ENCODE measurements around the gene TSHZ3. TPM values are rescaled to one million over a fixed set of nuclear protein-coding genes. Genes with fewer than 3 reads are reported as not detected.

Gene TSHZ3
- total and polyA plus RNA-seq, 7 donors, result 0.53 to 6.7 (median 2.2) TPM

- 26 to 50% (median 30%) methylated on average over 5 of the region's 5 CpGs for WGBS, 3 donors
- no peaks in the 10 kb centered on the region for H3K4me1 ChIP-seq
- peaks cover 0 to 1% (median 0%) of the 10 kb centered on the region in 3 donors for H3K27me3 ChIP-seq (ENCODE audit: insufficient read depth in 3 of 3, low read length in 2 of 3)
- intact Hi-C loops (cut with DNase I), result no loop called here
- no peaks in the 10 kb centered on the region for H3K36me3 ChIP-seq (ENCODE audit: insufficient read depth in 1 of 2, low read depth in 1 of 2)
- ATAC-seq (no peak), DNase-seq (no peak)
- no peak overlapping the region for H3K27ac ChIP-seq
- peaks cover 4% of the 10 kb centered on the region for H3K9me3 ChIP-seq
- TF ChIP-seq, protein P1, sequence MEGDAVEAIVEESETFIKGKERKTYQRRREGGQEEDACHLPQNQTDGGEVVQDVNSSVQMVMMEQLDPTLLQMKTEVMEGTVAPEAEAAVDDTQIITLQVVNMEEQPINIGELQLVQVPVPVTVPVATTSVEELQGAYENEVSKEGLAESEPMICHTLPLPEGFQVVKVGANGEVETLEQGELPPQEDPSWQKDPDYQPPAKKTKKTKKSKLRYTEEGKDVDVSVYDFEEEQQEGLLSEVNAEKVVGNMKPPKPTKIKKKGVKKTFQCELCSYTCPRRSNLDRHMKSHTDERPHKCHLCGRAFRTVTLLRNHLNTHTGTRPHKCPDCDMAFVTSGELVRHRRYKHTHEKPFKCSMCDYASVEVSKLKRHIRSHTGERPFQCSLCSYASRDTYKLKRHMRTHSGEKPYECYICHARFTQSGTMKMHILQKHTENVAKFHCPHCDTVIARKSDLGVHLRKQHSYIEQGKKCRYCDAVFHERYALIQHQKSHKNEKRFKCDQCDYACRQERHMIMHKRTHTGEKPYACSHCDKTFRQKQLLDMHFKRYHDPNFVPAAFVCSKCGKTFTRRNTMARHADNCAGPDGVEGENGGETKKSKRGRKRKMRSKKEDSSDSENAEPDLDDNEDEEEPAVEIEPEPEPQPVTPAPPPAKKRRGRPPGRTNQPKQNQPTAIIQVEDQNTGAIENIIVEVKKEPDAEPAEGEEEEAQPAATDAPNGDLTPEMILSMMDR (IDR thresholded peaks at IDR 0.05), result no peak
- H3K4me3 ChIP-seq, result no peak overlapping the region
These were observed 21.0 kb upstream of the TSHZ3 start for GRCh38 chr19:31370216-31370615.

DNA sequence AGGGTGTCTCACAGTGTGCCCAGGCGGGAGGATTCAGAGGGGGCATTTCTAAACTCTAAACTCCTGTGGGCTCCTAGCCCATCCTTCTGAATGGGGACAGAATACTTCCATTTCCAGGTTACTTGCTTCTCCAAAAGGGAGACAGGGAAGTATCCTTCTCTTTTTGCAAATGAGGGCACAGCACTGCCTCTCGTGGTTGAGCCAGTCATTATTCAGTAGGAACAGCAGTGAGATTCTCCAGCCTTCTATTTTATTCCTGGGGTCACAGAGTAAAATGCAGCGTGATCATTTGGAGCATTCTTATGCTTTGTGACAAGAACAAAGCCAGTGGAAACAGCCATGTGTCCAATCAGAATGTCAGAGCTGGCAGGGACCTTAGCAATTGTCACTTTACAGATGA, 15.7 kb upstream of the TSHZ3 start:
- H3K27me3 ChIP-seq (ENCODE audit: insufficient read depth in 3 of 3, low read length in 2 of 3), result peaks cover 0 to 3% (median 0%) of the 10 kb centered on the region in 3 donors
- intact Hi-C loops (cut with DNase I), result no loop called here
- no peaks in the 10 kb centered on the region for H3K4me1 ChIP-seq
- H3K4me3 ChIP-seq, result no peak overlapping the region
- no peak overlapping the region for H3K27ac ChIP-seq
- ATAC-seq, result no peak
- no peaks in the 10 kb centered on the region for H3K9me3 ChIP-seq
- TF ChIP-seq, protein P1 (IDR thresholded peaks at IDR 0.05), result no peak
- no peaks in the 10 kb centered on the region for H3K36me3 ChIP-seq (ENCODE audit: insufficient read depth in 1 of 2, low read depth in 1 of 2)
- DNase-seq, result no peak
- 74 to 79% (median 76%) methylated on average over 3 of the region's 3 CpGs for WGBS, 3 donors

DNA sequence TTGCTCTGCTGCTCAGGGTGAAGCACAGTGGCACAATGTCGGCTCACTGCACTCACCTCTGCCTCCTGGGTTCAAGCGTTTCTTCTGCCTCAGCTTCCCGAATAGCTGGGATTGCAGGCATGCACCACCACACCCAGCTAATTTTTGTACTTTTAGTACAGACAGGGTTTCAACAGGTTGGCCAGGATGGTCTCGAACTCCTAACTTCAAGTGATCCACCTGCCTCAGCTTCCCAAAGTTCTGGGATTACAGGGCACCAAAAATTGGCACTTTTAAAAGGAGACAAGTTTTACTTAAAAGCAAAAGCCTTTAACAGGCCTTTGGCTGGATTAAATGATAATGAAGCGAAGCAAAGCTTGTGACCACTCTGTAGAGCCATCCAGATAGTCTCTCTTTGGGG, 12.5 kb upstream of the TSHZ3 start:
- TF ChIP-seq, protein P1 (IDR thresholded peaks at IDR 0.05), result no peak

DNA sequence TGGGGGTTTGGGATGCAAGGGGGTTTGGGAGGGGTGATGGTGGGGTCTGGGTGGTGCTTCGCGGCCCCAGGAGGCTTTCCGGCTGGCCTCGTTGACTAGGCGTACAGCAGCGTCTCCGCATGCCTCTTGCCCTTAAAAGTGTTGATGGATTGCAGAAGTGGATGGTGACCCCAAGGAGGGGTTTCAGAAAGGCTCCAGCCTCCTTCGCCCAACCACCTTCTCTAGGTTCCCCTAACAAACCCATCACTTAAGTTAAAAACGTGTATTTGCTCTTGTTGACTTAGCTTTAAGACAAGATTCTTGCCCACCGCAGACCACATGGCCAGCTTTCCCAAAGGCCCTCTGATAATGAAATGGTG, 8.1 kb upstream of the TSHZ3 start:
- 71 to 79% (median 71%) methylated on average over 10 of the region's 10 CpGs for WGBS, 3 donors
- H3K9me3 ChIP-seq, result no peaks in the 10 kb centered on the region
- DNase-seq, result no peak
- intact Hi-C loops (cut with DNase I), result loop anchor here in 1 of 2 donors (10.0 kb wide), 1 partner anchor 672 kb away; no protein-coding TSS in a partner anchor
- no peaks in the 10 kb centered on the region for H3K36me3 ChIP-seq (ENCODE audit: insufficient read depth in 1 of 2, low read depth in 1 of 2)
- H3K4me3 ChIP-seq, result no peak overlapping the region
- TF ChIP-seq, protein P1 (IDR thresholded peaks at IDR 0.05), result no peak
- no peak overlapping the region for H3K27ac ChIP-seq
- ATAC-seq, result no peak
- no peaks in the 10 kb centered on the region for H3K4me1 ChIP-seq
- H3K27me3 ChIP-seq (ENCODE audit: insufficient read depth in 3 of 3, low read length in 2 of 3), result peaks cover 0 to 60% (median 23%) of the 10 kb centered on the region in 3 donors

More for the DNA sequence above, 12.5 kb upstream of the TSHZ3 start:
- no peak for DNase-seq
- Histone ChIP-seq H3K4me3 (no peak overlapping the region), H3K27me3 (ENCODE audit: insufficient read depth in 3 of 3, low read length in 2 of 3) (peaks cover 0 to 16% (median 5%) of the 10 kb centered on the region in 3 donors), H3K27ac (no peak overlapping the region), H3K4me1 (no peaks in the 10 kb centered on the region), H3K9me3 (no peaks in the 10 kb centered on the region), H3K36me3 (ENCODE audit: insufficient read depth in 1 of 2, low read depth in 1 of 2) (no peaks in the 10 kb centered on the region)
- intact Hi-C loops (cut with DNase I), result no loop called here
- WGBS, 3 donors, result 81 to 89% (median 86%) methylated on average over 5 of the region's 5 CpGs
- ATAC-seq, result no peak

All from psoas muscle (tissue), 8 donors.